Stimulated activated naive CD4-positive, alpha-beta T cell (primary cell): ENCODE results near the gene DMP1.
"Not testable (repeated sequence)": the region's sequence is repeated elsewhere in the genome, so short reads cannot be mapped to it uniquely, and the experiment has no call there.

ENCODE experiments used
- DNase-seq, 6 experiments: peaks; one replicate each; lab custom pipeline; 2025; lab: John Stamatoyannopoulos, UW

The DMP1 gene

GRCh38 chr4:87680271-87680670 lies 30.2 kb downstream of the DMP1 start:
- no peak for DNase-seq

- no peak for DNase-seq
These were observed 38.2 kb downstream of the DMP1 start for GRCh38 chr4:87688316-87688715.

GRCh38 chr4:87690947-87691346 lies 40.9 kb downstream of the DMP1 start:
- DNase-seq: not testable (repeated sequence)

GRCh38 chr4:87692060-87692459 lies 42.0 kb downstream of the DMP1 start:
- not testable (repeated sequence) for DNase-seq

- no peak for DNase-seq
These were observed 47.2 kb downstream of the DMP1 start for GRCh38 chr4:87697272-87697671.

GRCh38 chr4:87697945-87698344 lies 47.9 kb downstream of the DMP1 start:
- DNase-seq: no peak

GRCh38 chr4:87698394-87698793 lies 48.3 kb downstream of the DMP1 start:
- DNase-seq: no peak

- no peak for DNase-seq
These were observed 53.9 kb downstream of the DMP1 start for GRCh38 chr4:87704001-87704400.

- DNase-seq: no peak
These were observed 57.3 kb downstream of the DMP1 start for GRCh38 chr4:87707279-87707918.
